Neuron (in vitro differentiated cells): ENCODE results near the gene EP400.

Experiments used
- H2AFZ ChIP-seq: one replicate; pipeline ENCODE4 v1.6.1; 2013; ENCODE audit warnings: low read depth, mild to moderate bottlenecking, inconsistent platforms, low read length, moderate library complexity
- H3K27me3 ChIP-seq: one replicate; pipeline ENCODE4 v1.6.1; 2013; ENCODE audit warnings: low read length; ENCODE audit not compliant: insufficient read depth
- H3K36me3 ChIP-seq: one replicate; pipeline ENCODE4 v1.6.1; 2013; ENCODE audit warnings: low read length; ENCODE audit not compliant: insufficient read depth
- H3K4me1 ChIP-seq: one replicate; pipeline ENCODE4 v1.6.1; 2013; ENCODE audit warnings: low read length; ENCODE audit not compliant: insufficient read depth
- H3K4me3 ChIP-seq: 2 replicates; pipeline ENCODE4 v1.5.1; 2013; ENCODE audit warnings: mild to moderate bottlenecking, low read length, moderate library complexity
- H3K9me3 ChIP-seq: one replicate; pipeline ENCODE4 v1.6.1; 2013; ENCODE audit warnings: low read length

The EP400 gene

DNA sequence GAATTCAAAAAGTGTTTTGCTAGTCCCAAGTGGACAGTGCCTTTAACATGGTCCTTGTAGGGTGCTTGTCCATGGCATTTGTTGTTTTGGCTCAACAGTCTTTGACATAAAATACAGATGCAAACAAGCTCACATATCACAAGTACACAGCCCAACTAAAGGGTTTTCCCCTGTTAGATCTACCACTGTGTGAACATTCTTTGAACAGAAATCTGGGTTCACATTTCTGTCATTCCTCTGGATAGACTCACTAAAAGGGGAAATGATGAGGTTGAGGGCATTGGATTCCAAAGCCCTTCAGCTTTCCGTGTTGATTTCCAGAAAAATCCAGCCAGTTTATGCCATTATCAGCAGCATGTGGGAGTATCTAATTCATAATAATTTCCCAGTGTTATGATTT, 54.1 kb downstream of the EP400 start:
- Histone ChIP-seq H3K9me3 (no peaks in the 10 kb centered on the region), H3K4me1 (peaks cover 16% of the 10 kb centered on the region), H3K4me3 (no peak overlapping the region), H3K27me3 (no peaks in the 10 kb centered on the region), H3K36me3 (peaks cover 41% of the 10 kb centered on the region), H2AFZ (no peak overlapping the region)

DNA sequence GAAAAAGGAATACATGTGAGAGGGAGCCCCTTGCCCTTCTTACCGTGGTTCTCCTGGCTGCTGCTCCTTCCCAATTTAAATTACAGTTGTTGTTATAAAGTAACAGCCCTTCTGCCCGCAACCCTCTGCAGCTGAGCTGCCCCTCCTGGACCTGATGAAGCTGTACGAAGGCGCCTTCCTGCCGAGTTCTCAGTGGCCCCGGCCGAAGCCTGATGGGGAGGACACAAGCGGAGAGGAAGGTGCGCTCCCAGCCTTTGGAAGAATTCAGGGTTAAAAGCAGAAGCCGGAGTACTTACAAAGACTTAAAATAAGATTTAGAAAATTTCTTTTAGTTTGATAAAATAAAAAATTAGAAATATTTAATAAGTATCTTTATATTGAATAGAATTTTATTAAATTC, 55.2 kb downstream of the EP400 start:
- peaks cover 44% of the 10 kb centered on the region for H3K36me3 ChIP-seq
- H2AFZ ChIP-seq, result no peak overlapping the region
- no peaks in the 10 kb centered on the region for H3K9me3 ChIP-seq
- H3K27me3 ChIP-seq, result no peaks in the 10 kb centered on the region
- peaks cover 16% of the 10 kb centered on the region for H3K4me1 ChIP-seq
- no peak overlapping the region for H3K4me3 ChIP-seq

DNA sequence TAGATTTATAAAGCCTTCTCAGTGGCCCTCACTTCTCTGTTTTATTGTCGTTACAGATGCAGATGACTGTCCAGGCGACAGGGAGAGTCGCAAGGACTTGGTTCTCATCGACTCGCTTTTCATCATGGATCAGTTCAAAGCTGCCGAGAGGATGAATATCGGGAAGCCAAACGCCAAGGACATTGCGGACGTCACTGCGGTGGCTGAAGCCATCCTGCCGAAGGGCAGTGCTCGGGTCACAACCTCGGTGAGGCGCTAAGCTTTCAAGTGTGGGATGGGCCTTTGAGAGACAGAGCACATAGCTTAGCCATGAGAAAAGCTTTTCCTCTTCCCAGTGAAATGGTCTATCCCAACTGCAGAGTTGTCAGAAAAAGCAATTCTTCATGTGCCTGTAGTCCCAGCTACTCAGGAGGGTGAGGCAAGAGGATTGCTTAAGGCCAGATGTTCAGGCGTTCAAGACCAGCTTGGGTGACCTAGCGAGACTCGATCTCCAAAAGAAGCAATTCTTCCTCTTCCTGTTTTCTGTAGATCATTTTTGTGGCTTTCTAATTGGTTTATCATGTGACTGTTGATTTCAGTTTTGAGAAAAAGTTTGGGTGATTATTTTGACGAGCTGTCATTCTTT, 56.4 kb downstream of the EP400 start:
- Histone ChIP-seq H3K36me3 (peaks cover 53% of the 10 kb centered on the region), H3K9me3 (peaks cover under 1% of the 10 kb centered on the region), H3K4me3 (no peak overlapping the region), H3K4me1 (peaks cover 6% of the 10 kb centered on the region), H3K27me3 (no peaks in the 10 kb centered on the region), H2AFZ (no peak overlapping the region)

DNA sequence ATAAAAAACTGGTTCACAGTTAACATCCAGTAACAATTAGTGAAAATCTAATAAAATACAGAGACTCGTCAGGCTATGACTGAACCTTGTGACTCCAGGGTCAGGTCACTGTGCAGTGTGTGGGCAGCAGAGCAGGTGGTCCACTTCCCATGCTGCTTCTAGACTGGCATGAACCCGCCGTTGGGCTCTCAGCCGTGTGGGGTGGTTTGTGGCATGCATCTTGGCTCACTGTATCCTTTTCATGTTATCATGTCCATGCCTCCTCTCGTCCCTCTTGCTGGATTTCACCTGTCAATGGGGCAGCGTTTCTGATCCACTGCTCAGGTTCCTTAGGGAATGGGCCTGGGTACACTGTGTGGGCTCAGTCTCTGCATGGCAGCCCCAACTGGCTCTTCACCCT, 57.3 kb downstream of the EP400 start:
- Histone ChIP-seq H3K27me3 (no peaks in the 10 kb centered on the region), H3K4me1 (peaks cover under 1% of the 10 kb centered on the region), H3K9me3 (peaks cover 4% of the 10 kb centered on the region), H3K4me3 (no peak overlapping the region), H3K36me3 (peaks cover 61% of the 10 kb centered on the region), H2AFZ (no peak overlapping the region)

GRCh38 chr12:132009336-132009859, 59.7 kb downstream of the EP400 start:
- H3K9me3 ChIP-seq, result peaks cover 6% of the 10 kb centered on the region
- no peak overlapping the region for H3K4me3 ChIP-seq
- H3K27me3 ChIP-seq, result no peaks in the 10 kb centered on the region
- H2AFZ ChIP-seq, result no peak overlapping the region
- peaks cover 17% of the 10 kb centered on the region for H3K4me1 ChIP-seq
- peaks cover 72% of the 10 kb centered on the region for H3K36me3 ChIP-seq

- Histone ChIP-seq H3K4me1 (peaks cover 17% of the 10 kb centered on the region), H3K36me3 (peaks cover 81% of the 10 kb centered on the region), H3K9me3 (peaks cover 6% of the 10 kb centered on the region), H3K27me3 (no peaks in the 10 kb centered on the region), H2AFZ (no peak overlapping the region), H3K4me3 (no peak overlapping the region)
Observed at GRCh38 chr12:132012919-132013568, 63.3 kb downstream of the EP400 start.

DNA sequence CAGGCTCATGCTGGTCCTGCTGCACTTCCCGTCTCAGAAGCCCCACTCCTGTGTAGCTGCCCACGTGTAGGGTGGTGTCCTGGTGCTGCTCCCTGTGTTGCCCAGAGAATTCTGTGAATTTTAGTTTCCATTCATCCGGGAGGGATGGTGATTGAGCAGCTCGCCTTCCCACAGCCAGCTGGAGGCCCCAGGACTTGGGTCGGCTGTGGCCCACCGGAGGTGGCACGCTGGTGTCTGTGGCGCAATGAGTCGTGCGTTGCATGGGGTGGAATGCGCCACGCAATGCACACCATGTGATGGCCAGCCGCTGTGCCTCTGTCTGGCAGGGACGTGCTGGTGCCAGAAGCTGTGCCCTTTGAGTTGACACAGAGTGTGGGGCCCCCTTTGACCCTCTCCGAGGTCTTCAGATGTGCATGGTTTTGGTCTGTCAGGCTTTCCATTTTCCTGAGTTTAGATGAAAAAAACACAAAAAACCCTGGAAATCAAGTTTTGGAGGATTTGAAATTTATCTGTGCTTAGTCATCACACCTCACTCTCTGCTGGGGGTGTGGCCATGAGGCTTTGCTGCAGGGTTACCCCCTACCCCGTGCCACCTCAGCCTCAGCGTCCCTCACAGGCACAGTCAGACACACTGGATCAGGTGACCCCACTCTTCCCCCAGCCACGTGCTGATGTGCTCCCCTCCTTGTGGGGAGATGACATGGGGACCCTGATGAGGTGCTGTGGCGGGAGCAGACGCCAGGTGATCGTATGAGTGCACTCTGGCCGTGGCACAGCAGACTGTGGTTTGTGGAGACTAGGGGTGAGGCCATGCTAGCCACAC, 64.6 kb downstream of the EP400 start:
- Histone ChIP-seq H3K4me1 (peaks cover 17% of the 10 kb centered on the region), H3K4me3 (no peak overlapping the region), H3K9me3 (peaks cover 6% of the 10 kb centered on the region), H3K27me3 (no peaks in the 10 kb centered on the region), H2AFZ (no peak overlapping the region), H3K36me3 (peaks cover 85% of the 10 kb centered on the region)

- Histone ChIP-seq H2AFZ (no peak overlapping the region), H3K9me3 (peaks cover 6% of the 10 kb centered on the region), H3K4me3 (no peak overlapping the region), H3K36me3 (peaks cover 88% of the 10 kb centered on the region), H3K4me1 (peaks cover 17% of the 10 kb centered on the region), H3K27me3 (no peaks in the 10 kb centered on the region)
Observed at GRCh38 chr12:132014915-132015280, 65.2 kb downstream of the EP400 start.

DNA sequence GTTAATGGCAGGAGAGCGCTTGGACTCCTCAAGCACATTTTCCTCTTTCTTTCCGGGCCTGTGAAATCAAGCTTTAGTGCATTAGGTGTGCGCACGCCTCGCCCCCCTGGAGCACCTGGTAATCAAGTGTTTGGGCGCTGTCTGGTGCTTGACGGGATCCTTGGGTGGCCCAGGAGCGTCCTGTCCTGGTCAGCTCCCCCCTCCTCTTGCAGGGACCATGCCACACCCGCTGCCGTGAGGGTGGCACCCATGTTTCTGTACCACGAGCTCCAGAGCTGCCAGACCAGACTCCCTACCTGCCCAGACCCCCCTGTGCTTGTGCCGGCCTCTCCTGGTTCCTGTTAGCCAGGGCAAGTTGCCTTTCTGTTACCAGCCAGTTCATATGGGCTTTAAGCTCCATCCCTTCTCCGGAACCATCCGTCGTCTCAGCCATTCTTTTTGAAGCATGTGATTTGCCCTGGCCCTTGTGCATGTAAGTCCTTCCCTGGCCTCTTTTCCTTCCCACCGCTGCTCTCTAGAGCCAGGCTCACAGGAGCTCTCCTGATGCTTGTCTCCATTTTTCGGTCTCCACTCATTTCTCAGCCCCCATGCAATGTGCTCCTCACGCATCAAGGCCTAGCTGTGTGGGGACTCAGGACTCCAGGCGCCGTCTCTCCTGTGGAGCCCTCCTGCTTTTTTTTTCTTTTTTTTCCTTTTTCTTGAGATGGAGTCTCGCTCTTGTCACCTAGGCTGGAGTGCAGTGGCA, 66.1 kb downstream of the EP400 start:
- Histone ChIP-seq H3K27me3 (no peaks in the 10 kb centered on the region), H3K4me3 (no peak overlapping the region), H3K36me3 (peaks cover 88% of the 10 kb centered on the region), H3K4me1 (peaks cover 17% of the 10 kb centered on the region), H2AFZ (no peak overlapping the region), H3K9me3 (peaks cover 6% of the 10 kb centered on the region)

GRCh38 chr12:132018193-132018916, 68.6 kb downstream of the EP400 start:
- Histone ChIP-seq H3K9me3 (no peaks in the 10 kb centered on the region), H2AFZ (no peak overlapping the region), H3K27me3 (no peaks in the 10 kb centered on the region), H3K36me3 (peaks cover 80% of the 10 kb centered on the region), H3K4me3 (no peak overlapping the region), H3K4me1 (peaks cover 8% of the 10 kb centered on the region)

DNA sequence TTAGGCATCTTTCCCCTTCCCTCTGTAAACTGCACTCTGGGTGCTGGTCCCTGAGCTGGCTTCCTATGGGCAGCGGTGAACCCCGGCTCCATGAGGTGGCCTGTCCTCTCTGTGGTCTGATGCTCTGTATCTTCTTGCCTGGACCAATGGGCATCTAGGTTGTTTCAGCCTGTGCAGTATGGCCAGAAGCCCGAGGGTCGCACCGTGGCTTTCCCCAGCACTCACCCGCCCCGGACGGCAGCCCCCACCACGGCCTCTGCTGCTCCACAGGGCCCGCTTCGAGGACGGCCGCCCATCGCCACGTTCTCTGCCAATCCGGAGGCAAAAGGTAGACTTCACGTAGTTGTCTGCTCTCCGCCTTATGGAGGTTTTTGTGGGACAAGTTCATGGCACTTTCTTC, 70.1 kb downstream of the EP400 start:
- H3K9me3 ChIP-seq, result no peaks in the 10 kb centered on the region
- H3K4me1 ChIP-seq, result no peaks in the 10 kb centered on the region
- H3K4me3 ChIP-seq, result no peak overlapping the region
- no peaks in the 10 kb centered on the region for H3K27me3 ChIP-seq
- H3K36me3 ChIP-seq, result peaks cover 80% of the 10 kb centered on the region
- no peak overlapping the region for H2AFZ ChIP-seq

- H3K27me3 ChIP-seq, result no peaks in the 10 kb centered on the region
- H3K4me3 ChIP-seq, result no peak overlapping the region
- H2AFZ ChIP-seq, result no peak overlapping the region
- no peaks in the 10 kb centered on the region for H3K4me1 ChIP-seq
- peaks cover 80% of the 10 kb centered on the region for H3K36me3 ChIP-seq
- no peaks in the 10 kb centered on the region for H3K9me3 ChIP-seq
Observed at GRCh38 chr12:132020292-132020691, 70.5 kb downstream of the EP400 start.
